Spleen (tissue), 11 donors: ENCODE measurements around the gene SLC2A9. TPM values are rescaled to one million over a fixed set of nuclear protein-coding genes. Genes with fewer than 3 reads are reported as not detected.
A peak's percentile ranks its signal among the peaks of the same experiment; 100 is the strongest.

Experiments
- DNase-seq: peaks from one replicate; pipeline ENCODE4 v3.0.0-alpha.2; 2020
- H3K27ac ChIP-seq, 8 donors: fragments of 200-600 bp; sonication (generic) in 7 of 8; 1 replicate in 4 of 8; 2 replicates in 4 of 8; pipeline versions ENCODE4 v1.5.0 to v1.8.0; 2016 to 2021; ENCODE audit warnings: inconsistent platforms in 4 of 8, mild to moderate bottlenecking in 4 of 8, moderate library complexity in 1 of 8
- H3K27me3 ChIP-seq, 7 donors: fragments of 200-600 bp; sonication (generic) in 6 of 7; replicated peaks in 1 of 7; 1 replicate in 4 of 7; 2 replicates in 3 of 7; pipeline versions ENCODE4 v1.5.0 to v1.8.0; 2016 to 2021; ENCODE audit warnings: inconsistent platforms in 3 of 7, mild to moderate bottlenecking in 1 of 7
- H3K36me3 ChIP-seq, 6 donors: fragments of 200-600 bp; sonication (generic) in 5 of 6; 1 replicate in 4 of 6; 2 replicates in 2 of 6; pipeline versions ENCODE4 v1.5.0 to v1.8.0; 2016 to 2021; ENCODE audit warnings: inconsistent platforms in 2 of 6
- H3K4me1 ChIP-seq, 6 donors: fragments of 200-600 bp; sonication (generic) in 5 of 6; 1 replicate in 3 of 6; 2 replicates in 3 of 6; pipeline versions ENCODE4 v1.5.0 to v1.8.0; 2016 to 2021; ENCODE audit warnings: inconsistent platforms in 3 of 6
- H3K4me3 ChIP-seq, 8 donors: fragments of 200-600 bp; sonication (generic) in 7 of 8; 1 replicate in 4 of 8; 2 replicates in 4 of 8; pipeline versions ENCODE4 v1.5.0 to v1.8.0; 2016 to 2021; ENCODE audit warnings: inconsistent platforms in 4 of 8, mild to moderate bottlenecking in 4 of 8, moderate library complexity in 2 of 8
- H3K9me3 ChIP-seq, 8 donors: fragments of 200-600 bp; sonication (generic) in 7 of 8; 1 replicate in 4 of 8; 2 replicates in 4 of 8; pipeline versions ENCODE4 v1.5.0 to v1.8.0; 2016 to 2021; ENCODE audit warnings: inconsistent platforms in 4 of 8
- POLR2A ChIP-seq, 3 donors: fragments of 450-650 bp; IDR thresholded peaks; one replicate each; pipeline ENCODE4 v1.5.1; 2017; ENCODE audit warnings: antibody characterized with exemption in 3 of 3, mild to moderate bottlenecking in 1 of 3
- POLR2AphosphoS5 ChIP-seq, 3 donors: sonication (generic); formaldehyde crosslinking; IDR thresholded peaks; one replicate each; pipeline ENCODE4 v1.5.1; 2017; ENCODE audit warnings: antibody characterized with exemption in 3 of 3
- WGBS, 5 donors: extraction: QIAGEN DNeasy Blood & Tissue Kit in 3 of 5; methylation state at CpG; one replicate each; pipeline versions ENCODE4 v1.1.5 to v1.1.7; 2013 to 2018; 5-methylcytosine and 5-hydroxymethylcytosine counted together
- intact Hi-C: fragments of 100-400 bp; cut with DNase I; formaldehyde crosslinking; loops from one replicate; pipeline ENCODE4 v1.15.0; 2023; ENCODE audit warnings: low total_unique reads
- polyA plus RNA-seq, 3 donors: library from polyadenylated mRNA; stranded (reverse); fragments of 200-250 nt; gene quantifications; one replicate each; pipeline ENCODE4 v1.2.1, GENCODE V29; 2013
- total RNA-seq, 7 donors: library from RNA; depleted of rRNA in 3 of 7; stranded (reverse); fragments of >200 nt in 3 of 7; fragmentation: NEBNext Ultra II Directional in 4 of 7; extraction: Animal tissue kit (Norgen Biotek cat#: 25700) in 4 of 7; gene quantifications; one replicate each; pipeline versions ENCODE4 v1.1.0 to v1.2.1, GENCODE V29; 2016 to 2021
- TF ChIP-seq, protein P1 (sequence below), 11 experiments: fragments of 200-600 bp in 7 of 11; fragments of 450-650 bp in 4 of 11; sonication (generic) in 4 of 11; IDR thresholded peaks in 8 of 11; conservative IDR thresholded peaks in 3 of 11; 1 replicate in 7 of 11; 2 replicates in 4 of 11; pipeline versions ENCODE4 v1.4.0 to v1.8.0; 2016 to 2021; ENCODE audit warnings: antibody characterized with exemption in 11 of 11, inconsistent platforms in 4 of 11, mild to moderate bottlenecking in 1 of 11
- donor health status: healthy with polysubstance abuse.
- donor health status: DM: no; HTN: no; CAD: no; lungs with moderate emphysema.
- donor health status: DM: no; HTN: no; CAD: no.
- donor health status: Bipolar disorder and iron deficiency.
- donor health status: healthy.
- donor health status: DM: no; HTN: no; CAD: no.
- donor health status: DM: yes; HTN: yes; CAD: no.

The SLC2A9 gene
- total and polyA plus RNA-seq, 10 donors = 1.2 to 8.8 (median 5.3) TPM

DNA sequence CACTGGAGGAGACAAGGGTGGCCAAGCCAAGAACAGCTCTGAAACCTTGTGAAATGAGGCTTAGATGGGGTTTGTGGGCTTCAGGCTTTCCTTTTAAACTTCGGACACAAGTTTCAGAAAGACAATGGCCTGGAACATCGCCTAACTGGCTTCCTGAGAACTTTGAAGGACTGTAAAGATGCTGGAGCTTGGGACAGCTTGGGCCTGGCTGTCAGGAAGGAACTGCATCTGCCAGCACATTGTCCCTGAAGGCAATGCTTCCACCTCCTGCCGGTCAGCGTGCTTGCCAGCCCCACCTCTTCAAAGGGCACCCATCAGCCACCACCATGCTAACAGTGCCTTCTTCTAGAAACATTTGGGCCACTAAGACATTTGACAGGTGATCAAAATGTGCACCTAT lies 132.0 kb downstream of the SLC2A9 start:
- TF ChIP-seq POLR2AphosphoS5 (IDR thresholded peaks at IDR 0.05) = peak in 1 of 3 donors; percentile 10
- TF ChIP-seq, protein P1, sequence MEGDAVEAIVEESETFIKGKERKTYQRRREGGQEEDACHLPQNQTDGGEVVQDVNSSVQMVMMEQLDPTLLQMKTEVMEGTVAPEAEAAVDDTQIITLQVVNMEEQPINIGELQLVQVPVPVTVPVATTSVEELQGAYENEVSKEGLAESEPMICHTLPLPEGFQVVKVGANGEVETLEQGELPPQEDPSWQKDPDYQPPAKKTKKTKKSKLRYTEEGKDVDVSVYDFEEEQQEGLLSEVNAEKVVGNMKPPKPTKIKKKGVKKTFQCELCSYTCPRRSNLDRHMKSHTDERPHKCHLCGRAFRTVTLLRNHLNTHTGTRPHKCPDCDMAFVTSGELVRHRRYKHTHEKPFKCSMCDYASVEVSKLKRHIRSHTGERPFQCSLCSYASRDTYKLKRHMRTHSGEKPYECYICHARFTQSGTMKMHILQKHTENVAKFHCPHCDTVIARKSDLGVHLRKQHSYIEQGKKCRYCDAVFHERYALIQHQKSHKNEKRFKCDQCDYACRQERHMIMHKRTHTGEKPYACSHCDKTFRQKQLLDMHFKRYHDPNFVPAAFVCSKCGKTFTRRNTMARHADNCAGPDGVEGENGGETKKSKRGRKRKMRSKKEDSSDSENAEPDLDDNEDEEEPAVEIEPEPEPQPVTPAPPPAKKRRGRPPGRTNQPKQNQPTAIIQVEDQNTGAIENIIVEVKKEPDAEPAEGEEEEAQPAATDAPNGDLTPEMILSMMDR (IDR thresholded peaks at IDR 0.05 in 8 of 11, conservative IDR thresholded peaks at IDR 0.05 in 3 of 11) = no peak
- peaks cover 0 to 16% (median 0%) of the 10 kb centered on the region in 7 donors for H3K27me3 ChIP-seq
- H3K36me3 ChIP-seq = no peaks in the 10 kb centered on the region
- H3K4me1 ChIP-seq = peaks cover 0 to 7% (median 0%) of the 10 kb centered on the region in 6 donors
- 66 to 92% (median 73%) methylated on average over 4 of the region's 4 CpGs for WGBS, 5 donors
- no peak overlapping the region for H3K27ac ChIP-seq
- no peaks in the 10 kb centered on the region for H3K9me3 ChIP-seq
- intact Hi-C loops = no loop called here
- no peak overlapping the region for H3K4me3 ChIP-seq
- no peak for DNase-seq

DNA sequence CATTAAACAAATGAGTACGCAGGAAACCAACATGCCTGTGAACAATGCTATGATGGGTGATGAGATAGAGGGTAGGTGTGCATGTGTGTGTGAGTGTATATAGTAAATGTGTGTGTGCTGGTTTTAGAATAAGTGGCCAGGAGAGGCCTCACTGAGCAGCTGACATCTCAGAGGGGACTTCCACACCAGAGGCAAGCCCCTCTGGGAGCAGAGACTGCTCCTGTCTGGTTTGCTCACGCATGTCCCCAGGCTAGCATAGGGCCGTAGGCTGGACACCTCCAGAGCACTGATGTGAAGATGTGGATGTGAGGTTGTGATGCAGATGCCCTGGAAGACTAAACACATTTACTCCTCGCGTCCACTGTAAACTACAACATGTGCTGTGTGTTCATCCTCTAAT lies 135.3 kb downstream of the SLC2A9 start:
- Histone ChIP-seq H3K36me3 (no peaks in the 10 kb centered on the region), H3K27ac (no peak overlapping the region), H3K4me3 (no peak overlapping the region), H3K27me3 (peaks cover 0 to 6% (median 0%) of the 10 kb centered on the region in 7 donors), H3K4me1 (peaks cover 0 to 4% (median 0%) of the 10 kb centered on the region in 6 donors), H3K9me3 (no peaks in the 10 kb centered on the region)
- intact Hi-C loops = no loop called here
- TF ChIP-seq, protein P1 (IDR thresholded peaks at IDR 0.05 in 8 of 11, conservative IDR thresholded peaks at IDR 0.05 in 3 of 11) = no peak
- TF ChIP-seq POLR2A (IDR thresholded peaks at IDR 0.05) (no peak), POLR2AphosphoS5 (IDR thresholded peaks at IDR 0.05) (no peak)
- 82 to 99% (median 95%) methylated on average over 5 of the region's 5 CpGs for WGBS, 5 donors
- DNase-seq = no peak

DNA sequence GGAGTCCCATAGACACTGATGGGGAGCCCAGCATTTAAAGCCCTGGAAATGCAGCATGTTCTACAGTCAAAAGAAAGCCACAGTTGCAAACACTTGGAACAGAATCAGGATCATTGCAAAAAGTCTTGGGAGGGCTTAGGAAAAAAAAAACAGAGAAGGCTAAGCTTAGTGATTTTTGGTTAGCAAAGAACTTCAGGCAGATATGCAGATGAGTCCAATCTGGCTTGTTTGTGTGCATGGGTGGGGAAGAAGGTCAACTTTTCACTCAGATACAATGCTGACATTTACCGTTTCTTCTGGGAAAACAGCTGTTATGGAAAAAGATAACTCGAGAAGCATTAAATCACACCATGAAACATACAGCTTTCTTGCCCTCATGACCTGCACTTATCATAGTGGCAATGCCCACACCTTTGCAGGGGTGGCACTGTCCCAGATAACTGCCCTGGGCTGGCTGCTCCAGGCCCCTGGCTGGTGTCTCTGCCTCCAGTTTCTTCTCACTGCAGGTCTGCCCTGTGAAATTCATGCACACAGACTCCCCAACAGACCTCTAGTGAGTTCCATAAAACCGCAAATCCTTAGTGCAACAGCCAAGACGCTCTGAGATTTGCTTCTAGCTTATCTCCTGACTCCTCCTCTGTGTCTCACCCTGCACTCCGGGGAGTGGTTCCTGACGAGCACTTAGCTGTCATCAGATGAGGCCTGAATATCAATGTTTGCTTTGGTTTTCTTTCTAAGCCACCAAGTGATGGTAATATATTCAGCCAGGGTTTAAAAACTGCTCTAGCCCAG lies 140.7 kb downstream of the SLC2A9 start:
- Histone ChIP-seq H3K27me3 (no peaks in the 10 kb centered on the region), H3K4me3 (no peak overlapping the region), H3K27ac (no peak overlapping the region), H3K9me3 (no peaks in the 10 kb centered on the region), H3K4me1 (no peaks in the 10 kb centered on the region), H3K36me3 (peaks cover 0 to 5% (median 0%) of the 10 kb centered on the region in 6 donors)
- DNase-seq = peak; percentile 29
- no peak for TF ChIP-seq POLR2A (IDR thresholded peaks at IDR 0.05)
- no peak for TF ChIP-seq POLR2AphosphoS5 (IDR thresholded peaks at IDR 0.05)
- TF ChIP-seq, protein P1 (IDR thresholded peaks at IDR 0.05 in 8 of 11, conservative IDR thresholded peaks at IDR 0.05 in 3 of 11) = no peak
- 74 to 85% (median 84%) methylated on average over 6 of the region's 6 CpGs for WGBS, 5 donors
- intact Hi-C loops = no loop called here

DNA sequence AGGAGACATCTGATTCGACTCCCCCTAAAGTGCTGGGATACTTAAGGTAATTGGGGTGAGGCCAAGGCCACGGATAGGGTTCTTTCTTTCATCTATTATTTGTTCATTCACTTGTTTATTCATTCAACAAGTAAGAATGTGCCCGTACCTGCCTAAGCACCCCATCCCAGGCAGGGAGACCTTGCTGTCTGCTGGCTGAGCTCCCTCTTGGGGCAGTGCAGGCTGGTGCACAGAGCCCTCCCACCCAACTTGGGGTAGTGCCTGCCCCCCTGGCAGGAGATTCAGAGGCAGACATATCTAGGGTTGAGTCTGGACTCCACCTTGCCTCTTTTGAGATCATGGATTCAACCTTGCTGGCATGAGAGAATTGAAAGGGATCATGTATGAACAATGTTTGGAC lies 144.2 kb downstream of the SLC2A9 start:
- Histone ChIP-seq H3K4me1 (no peaks in the 10 kb centered on the region), H3K36me3 (peaks cover 0 to 5% (median 0%) of the 10 kb centered on the region in 6 donors), H3K9me3 (no peaks in the 10 kb centered on the region), H3K27ac (no peak overlapping the region), H3K27me3 (no peaks in the 10 kb centered on the region), H3K4me3 (no peak overlapping the region)
- WGBS, 5 donors = 60 to 77% (median 69%) methylated on average over 3 of the region's 3 CpGs
- intact Hi-C loops = no loop called here
- no peak for TF ChIP-seq POLR2A (IDR thresholded peaks at IDR 0.05)
- TF ChIP-seq, protein P1 (IDR thresholded peaks at IDR 0.05 in 8 of 11, conservative IDR thresholded peaks at IDR 0.05 in 3 of 11) = no peak
- no peak for TF ChIP-seq POLR2AphosphoS5 (IDR thresholded peaks at IDR 0.05)
- peak; percentile 52 for DNase-seq
